Stomach smooth muscle (tissue), 2 donors: Measurements from ENCODE around the gene CERS6.

Source experiments
- H3K27ac ChIP-seq: one replicate; pipeline ENCODE4 v1.7.0; 2013; ENCODE audit warnings: mild to moderate bottlenecking, low read length, inconsistent platforms
- H3K27me3 ChIP-seq, 2 donors: one replicate each; pipeline ENCODE4 v1.7.0; 2013; ENCODE audit warnings: low read length in 2 of 2; ENCODE audit not compliant: insufficient read depth in 2 of 2, control insufficient read depth in 1 of 2
- H3K36me3 ChIP-seq, 2 donors: one replicate each; pipeline ENCODE4 v1.7.0; 2013; ENCODE audit warnings: low read length in 2 of 2; ENCODE audit not compliant: control insufficient read depth in 2 of 2, insufficient read depth in 2 of 2
- H3K4me1 ChIP-seq: one replicate; pipeline ENCODE4 v1.7.0; 2013; ENCODE audit warnings: low read length; ENCODE audit not compliant: control insufficient read depth, insufficient read depth
- H3K4me3 ChIP-seq, 2 donors: one replicate each; pipeline ENCODE4 v1.7.0; 2013; ENCODE audit warnings: low read length in 2 of 2
- H3K9ac ChIP-seq, 2 donors: one replicate each; pipeline ENCODE4 v1.7.0; 2013; ENCODE audit warnings: low read length in 2 of 2, mild to moderate bottlenecking in 1 of 2
- H3K9me3 ChIP-seq, 2 donors: one replicate each; pipeline ENCODE4 v1.7.0; 2013; ENCODE audit warnings: low read length in 2 of 2; ENCODE audit not compliant: control insufficient read depth in 2 of 2
- donor health status: healthy.
- donor health status: Pancreatic carcinoma.

Gene CERS6

DNA sequence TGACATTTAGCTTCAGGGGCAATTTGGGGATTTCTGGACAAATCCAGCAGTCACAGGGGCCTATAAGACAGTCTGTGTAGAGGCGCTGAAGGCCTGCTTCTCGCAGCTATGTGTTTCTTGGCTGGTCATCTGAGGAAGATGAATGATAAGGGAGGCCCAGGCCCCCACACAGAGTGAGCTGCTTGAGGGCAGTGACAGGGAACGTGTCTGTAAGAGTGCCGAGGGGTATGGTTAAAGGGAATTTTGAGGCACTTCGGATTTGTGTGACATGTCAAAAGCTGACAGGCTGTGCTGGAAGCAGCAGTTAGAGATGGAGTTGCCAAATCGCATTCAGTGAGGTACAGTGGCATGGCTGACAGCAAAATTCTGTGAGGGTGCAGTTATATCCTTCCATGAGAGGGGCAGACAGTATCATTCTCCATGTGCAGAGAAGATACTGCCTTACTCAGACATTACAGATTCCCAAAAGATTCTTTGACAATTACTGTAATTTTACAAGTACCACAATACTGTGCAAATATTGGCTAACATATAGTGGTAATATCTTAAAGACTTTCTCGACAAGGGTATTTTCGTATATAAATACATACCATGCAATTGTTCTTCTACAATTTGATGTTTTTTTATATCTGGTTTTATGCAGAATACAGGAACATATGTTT lies 74.0 kb downstream of the CERS6 start:
- no peaks in the 10 kb centered on the region for H3K27me3 ChIP-seq
- no peak overlapping the region for H3K9ac ChIP-seq
- H3K4me3 ChIP-seq = no peak overlapping the region
- peak overlapping the region; percentile 4 for H3K27ac ChIP-seq
- no peaks in the 10 kb centered on the region for H3K36me3 ChIP-seq
- peaks cover 11% of the 10 kb centered on the region for H3K4me1 ChIP-seq
- no peaks in the 10 kb centered on the region for H3K9me3 ChIP-seq

DNA sequence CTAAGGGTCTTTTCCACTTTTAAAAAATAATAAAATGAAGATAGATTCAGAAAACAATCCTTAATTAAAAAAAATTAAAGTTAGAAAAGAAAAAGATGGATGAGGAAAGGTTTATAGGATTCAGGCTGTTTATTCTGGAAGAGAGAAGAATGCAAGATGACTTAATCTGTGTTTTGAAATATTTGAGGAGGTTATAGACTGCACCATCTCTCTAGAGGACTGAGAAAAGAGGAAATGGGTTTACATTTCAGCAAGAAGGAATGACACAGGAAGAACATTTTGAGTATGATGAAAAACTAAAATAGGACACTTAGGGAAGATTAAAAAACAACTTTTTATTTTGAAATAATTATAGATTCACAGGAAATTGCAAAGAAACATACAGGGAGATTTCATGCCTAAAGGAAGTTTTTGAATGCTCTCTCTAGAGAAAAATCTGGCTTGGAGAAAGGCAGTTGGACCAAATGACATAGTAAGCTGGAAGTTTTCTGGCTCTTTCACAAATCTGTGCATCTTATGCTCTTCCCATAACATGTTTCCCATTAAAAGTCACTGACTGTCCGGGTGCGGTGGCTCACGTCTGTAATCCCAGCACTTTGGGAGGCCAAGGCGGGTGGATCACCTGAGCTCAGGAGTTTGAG lies 75.0 kb downstream of the CERS6 start:
- no peaks in the 10 kb centered on the region for H3K27me3 ChIP-seq
- peaks cover 9% of the 10 kb centered on the region for H3K4me1 ChIP-seq
- no peak overlapping the region for H3K27ac ChIP-seq

DNA sequence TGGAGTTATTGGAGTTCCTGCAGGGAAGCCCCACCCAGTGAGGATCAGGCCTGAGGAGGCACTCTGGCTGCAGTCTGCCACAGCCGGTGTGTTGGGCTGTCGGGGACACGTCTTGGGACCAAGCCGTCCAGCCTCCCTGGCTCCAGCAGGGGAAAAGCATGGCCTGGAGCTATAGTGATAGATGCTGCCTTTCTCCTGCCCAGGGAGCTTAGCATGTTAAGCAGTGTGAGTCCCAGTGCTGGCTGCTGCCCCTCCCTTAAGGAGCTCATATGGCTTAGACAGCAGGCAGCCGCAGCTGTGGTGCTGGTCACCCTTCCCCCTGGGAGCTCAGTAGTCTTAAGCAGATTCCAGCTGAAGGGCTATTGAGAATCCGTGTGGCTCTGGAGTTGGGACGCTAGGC lies 78.9 kb downstream of the CERS6 start:
- H3K9ac ChIP-seq = no peak overlapping the region
- H3K4me3 ChIP-seq = no peak overlapping the region
- H3K27ac ChIP-seq = no peak overlapping the region
- H3K36me3 ChIP-seq = no peaks in the 10 kb centered on the region
- H3K4me1 ChIP-seq = no peaks in the 10 kb centered on the region
- no peaks in the 10 kb centered on the region for H3K27me3 ChIP-seq
- H3K9me3 ChIP-seq = peaks cover 3 to 5% of the 10 kb centered on the region in 2 donors

More for the DNA sequence above, 75.0 kb downstream of the CERS6 start:
- H3K36me3 ChIP-seq = no peaks in the 10 kb centered on the region
- no peak overlapping the region for H3K4me3 ChIP-seq
- no peak overlapping the region for H3K9ac ChIP-seq
- no peaks in the 10 kb centered on the region for H3K9me3 ChIP-seq

DNA sequence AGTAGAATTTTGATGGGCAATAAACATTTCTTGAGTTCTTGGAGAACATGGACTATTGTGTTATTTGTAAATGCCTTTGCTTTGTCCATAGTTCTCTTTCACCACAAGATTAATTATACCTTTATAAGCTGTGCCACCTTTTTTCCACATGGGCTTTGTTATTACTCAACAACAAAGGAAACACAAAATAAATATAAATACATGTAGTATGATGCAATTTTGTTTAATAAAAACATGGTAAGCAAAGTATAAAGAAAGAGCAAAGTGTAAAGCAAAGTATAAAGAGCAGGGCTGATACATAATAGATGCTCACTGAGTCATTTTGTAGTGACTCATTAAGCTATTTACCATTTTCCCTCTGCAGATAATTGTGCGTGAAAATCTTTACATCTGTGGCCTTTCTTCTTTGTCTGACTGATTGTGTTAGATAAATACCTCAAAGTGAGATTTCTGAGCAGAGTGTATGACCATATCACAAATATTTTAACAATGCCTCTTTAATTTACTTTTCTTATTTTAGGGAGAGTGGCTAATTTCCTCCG lies 80.9 kb downstream of the CERS6 start:
- no peaks in the 10 kb centered on the region for H3K4me1 ChIP-seq
- no peak overlapping the region for H3K4me3 ChIP-seq
- H3K27ac ChIP-seq = no peak overlapping the region
- no peaks in the 10 kb centered on the region for H3K36me3 ChIP-seq
- H3K9me3 ChIP-seq = peaks cover 3 to 12% of the 10 kb centered on the region in 2 donors
- no peaks in the 10 kb centered on the region for H3K27me3 ChIP-seq
- H3K9ac ChIP-seq = no peak overlapping the region

DNA sequence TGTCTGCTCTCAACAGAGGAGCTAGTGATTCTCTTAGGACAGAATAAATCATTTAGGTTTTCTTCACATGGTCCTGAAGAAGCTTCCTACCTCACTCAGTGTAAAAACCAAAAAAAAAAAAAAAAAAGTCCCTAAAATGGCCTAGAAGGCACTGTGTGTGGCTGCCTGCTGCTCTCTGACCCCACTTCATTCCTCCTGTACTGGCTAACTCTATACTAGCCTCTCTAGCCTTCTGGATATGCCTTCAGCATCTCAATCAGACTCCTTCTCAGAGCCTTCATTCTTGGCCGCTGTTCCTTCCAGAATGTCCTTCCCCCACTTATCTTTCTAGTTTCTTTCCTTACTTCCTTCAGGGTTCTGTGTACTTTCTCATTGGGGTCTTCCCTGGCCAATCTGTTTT lies 82.1 kb downstream of the CERS6 start:
- Histone ChIP-seq H3K27ac (no peak overlapping the region), H3K27me3 (no peaks in the 10 kb centered on the region), H3K4me3 (no peak overlapping the region), H3K36me3 (no peaks in the 10 kb centered on the region), H3K9ac (no peak overlapping the region), H3K4me1 (no peaks in the 10 kb centered on the region), H3K9me3 (peaks cover 3 to 12% of the 10 kb centered on the region in 2 donors)

DNA sequence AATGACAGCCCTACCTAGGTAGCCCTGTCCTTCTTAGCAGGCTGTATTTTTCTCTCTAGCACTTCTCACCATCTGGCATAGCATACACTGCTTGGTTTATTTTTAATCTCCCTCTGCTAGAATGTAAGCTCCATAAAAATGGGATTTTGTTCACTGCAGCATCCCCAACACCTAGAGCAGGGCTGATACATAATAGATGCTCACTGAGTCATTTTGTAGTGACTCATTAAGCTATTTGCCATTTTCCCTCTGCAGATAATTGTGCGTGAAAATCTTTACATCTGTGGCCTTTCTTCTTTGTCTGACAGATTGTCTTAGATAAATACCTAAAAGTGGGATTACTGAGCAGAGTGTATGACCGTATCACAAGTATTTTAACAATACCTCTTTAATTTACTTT lies 82.5 kb downstream of the CERS6 start:
- Histone ChIP-seq H3K36me3 (no peaks in the 10 kb centered on the region), H3K4me1 (no peaks in the 10 kb centered on the region), H3K4me3 (no peak overlapping the region), H3K27ac (no peak overlapping the region), H3K27me3 (no peaks in the 10 kb centered on the region), H3K9ac (no peak overlapping the region), H3K9me3 (peaks cover 3 to 12% of the 10 kb centered on the region in 2 donors)

DNA sequence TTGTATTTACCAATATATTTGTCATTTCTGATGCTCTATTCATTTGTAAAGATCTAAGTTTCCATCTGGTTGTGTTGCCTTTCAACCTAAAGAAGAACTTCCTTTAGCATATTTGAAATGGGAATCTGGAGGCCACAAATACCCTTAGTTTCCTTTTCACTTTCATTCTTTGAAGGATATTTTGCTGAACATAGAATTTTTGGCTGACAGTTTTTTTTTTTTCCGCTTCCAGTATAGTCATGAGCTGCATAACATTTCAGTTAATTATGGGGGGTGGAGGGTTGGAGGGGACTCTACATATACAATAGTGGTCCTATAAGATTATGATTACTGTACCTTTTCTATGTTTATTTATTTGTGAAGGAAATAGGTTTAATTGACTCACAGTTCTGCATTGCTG lies 83.9 kb downstream of the CERS6 start:
- Histone ChIP-seq H3K36me3 (no peaks in the 10 kb centered on the region), H3K27me3 (no peaks in the 10 kb centered on the region), H3K27ac (no peak overlapping the region), H3K9ac (no peak overlapping the region), H3K4me1 (no peaks in the 10 kb centered on the region), H3K4me3 (no peak overlapping the region), H3K9me3 (peaks cover 3 to 12% of the 10 kb centered on the region in 2 donors)

DNA sequence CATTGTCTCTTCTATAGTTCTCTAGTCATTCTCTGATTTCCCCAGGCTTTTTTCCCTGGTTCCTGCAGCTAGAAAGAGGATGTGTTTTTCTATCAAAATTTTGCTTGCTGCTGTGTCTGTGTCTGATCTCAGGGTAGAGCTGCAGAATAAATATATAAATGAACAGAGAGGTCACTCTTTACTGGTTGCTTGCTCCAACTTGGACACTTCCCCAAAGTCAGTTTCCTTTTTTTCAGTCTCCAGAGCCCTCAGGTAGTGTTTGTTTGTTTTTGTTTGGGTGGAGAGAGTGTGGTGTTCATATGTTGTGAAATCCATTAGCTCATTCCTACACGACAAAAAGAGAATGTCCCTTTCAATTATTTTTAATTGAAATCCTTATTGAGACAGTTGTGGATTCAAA lies 85.8 kb downstream of the CERS6 start:
- Histone ChIP-seq H3K4me3 (no peak overlapping the region), H3K4me1 (peaks cover 6% of the 10 kb centered on the region), H3K9me3 (peaks cover 3 to 12% of the 10 kb centered on the region in 2 donors)

DNA sequence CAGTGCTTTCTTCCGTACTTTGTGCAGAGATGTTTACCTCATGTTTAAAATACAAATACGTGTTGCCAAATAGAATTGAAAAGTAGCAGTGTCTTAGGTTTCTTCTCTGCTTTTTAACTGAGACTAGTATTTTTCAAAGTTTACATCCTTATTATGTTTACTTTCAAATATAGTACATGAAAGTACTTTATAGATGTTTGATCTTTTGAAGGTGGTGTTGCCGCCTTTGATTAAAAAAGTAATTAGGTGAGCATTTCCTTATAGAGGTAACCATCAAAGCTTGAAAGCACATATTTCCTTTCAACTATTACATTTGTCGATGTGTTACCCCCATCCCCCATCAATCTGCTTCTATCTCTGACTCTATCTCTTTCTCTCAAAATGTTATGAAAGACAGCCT lies 87.0 kb downstream of the CERS6 start:
- Histone ChIP-seq H3K27me3 (no peaks in the 10 kb centered on the region), H3K27ac (no peak overlapping the region)

More for the DNA sequence above, 85.8 kb downstream of the CERS6 start:
- no peaks in the 10 kb centered on the region for H3K27me3 ChIP-seq
- no peaks in the 10 kb centered on the region for H3K36me3 ChIP-seq
- H3K27ac ChIP-seq = no peak overlapping the region
- no peak overlapping the region for H3K9ac ChIP-seq

DNA sequence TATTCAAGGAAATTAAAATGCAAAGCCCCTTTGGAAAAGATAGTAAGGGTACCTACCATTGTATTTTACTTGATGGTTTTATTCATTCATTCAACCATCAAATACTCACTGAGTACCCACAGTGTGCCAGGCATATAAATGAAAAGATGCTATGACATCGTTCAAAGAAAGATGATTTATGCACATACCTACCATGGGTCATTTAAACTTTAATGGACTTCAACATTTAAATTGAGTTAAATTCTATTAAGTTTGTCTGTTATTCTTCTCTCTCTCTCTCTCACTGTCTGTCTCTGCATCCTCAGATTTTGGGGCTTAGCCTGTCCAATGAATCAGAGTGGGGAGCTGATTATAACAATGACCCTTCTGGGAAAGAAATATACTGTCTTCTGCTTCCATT lies 87.9 kb downstream of the CERS6 start:
- Histone ChIP-seq H3K4me3 (no peak overlapping the region), H3K27ac (no peak overlapping the region), H3K9ac (no peak overlapping the region), H3K36me3 (no peaks in the 10 kb centered on the region), H3K27me3 (no peaks in the 10 kb centered on the region), H3K9me3 (peaks cover 3 to 12% of the 10 kb centered on the region in 2 donors), H3K4me1 (peaks cover 6% of the 10 kb centered on the region)

More for the DNA sequence above, 87.0 kb downstream of the CERS6 start:
- no peaks in the 10 kb centered on the region for H3K36me3 ChIP-seq
- no peak overlapping the region for H3K4me3 ChIP-seq
- peaks cover 3 to 12% of the 10 kb centered on the region in 2 donors for H3K9me3 ChIP-seq
- peaks cover 6% of the 10 kb centered on the region for H3K4me1 ChIP-seq
- H3K9ac ChIP-seq = no peak overlapping the region
